GDM1 (cell line): ENCODE data around the gene MBIP.
"Not testable (repeated sequence)": the region's sequence is repeated elsewhere in the genome, so short reads cannot be mapped to it uniquely, and the experiment has no call there.

Experiments used
- DNase-seq: peaks from one replicate; lab custom pipeline; 2025; lab: John Stamatoyannopoulos, UW

MBIP gene

GRCh38 chr14:36320200-36320896, at the start of gene MBIP:
TSS of gene MBIP (minus strand) at chr14:36320637. CDS start at chr14:36320588, 49 bp downstream.
- peak; percentile 89 for DNase-seq

- no peak for DNase-seq
Measured at GRCh38 chr14:36367985-36368774, 47.7 kb upstream of the MBIP start.

GRCh38 chr14:36365766-36366165, 45.3 kb upstream of the MBIP start:
- no peak for DNase-seq

GRCh38 chr14:36363704-36364103, 43.3 kb upstream of the MBIP start:
- no peak for DNase-seq

GRCh38 chr14:36362648-36363047, 42.2 kb upstream of the MBIP start:
- no peak for DNase-seq

- no peak for DNase-seq
Measured at GRCh38 chr14:36361210-36361853, 40.9 kb upstream of the MBIP start.

- no peak for DNase-seq
Measured at GRCh38 chr14:36356862-36357261, 36.4 kb upstream of the MBIP start.

GRCh38 chr14:36346052-36346451, 25.6 kb upstream of the MBIP start:
- no peak for DNase-seq

GRCh38 chr14:36344211-36344610, 23.8 kb upstream of the MBIP start:
- DNase-seq = no peak

- DNase-seq = not testable (repeated sequence)
Measured at GRCh38 chr14:36341811-36342210, 21.4 kb upstream of the MBIP start.

- no peak for DNase-seq
Measured at GRCh38 chr14:36340276-36340890, 19.9 kb upstream of the MBIP start.

- DNase-seq = no peak
Measured at GRCh38 chr14:36339816-36340215, 19.4 kb upstream of the MBIP start.

- DNase-seq = no peak
Measured at GRCh38 chr14:36333119-36333518, 12.7 kb upstream of the MBIP start.

GRCh38 chr14:36327573-36327972, 7.1 kb upstream of the MBIP start:
- DNase-seq = not testable (repeated sequence)

- no peak for DNase-seq
Measured at GRCh38 chr14:36325853-36326252, 5.4 kb upstream of the MBIP start.

GRCh38 chr14:36324897-36325296, 4.5 kb upstream of the MBIP start:
- DNase-seq = no peak

- DNase-seq = no peak
Measured at GRCh38 chr14:36320897-36321381, 502 bp upstream of the MBIP start.

GRCh38 chr14:36319899-36320199, 588 bp downstream of the MBIP start:
- DNase-seq = no peak

GRCh38 chr14:36317650-36318049, 2.8 kb downstream of the MBIP start:
- no peak for DNase-seq

- no peak for DNase-seq
Measured at GRCh38 chr14:36316131-36316530, 4.3 kb downstream of the MBIP start.

- DNase-seq = no peak
Measured at GRCh38 chr14:36315159-36315853, 5.1 kb downstream of the MBIP start.

GRCh38 chr14:36313898-36314297, 6.5 kb downstream of the MBIP start:
- DNase-seq = no peak
